Activated CD4-positive, CD25-positive, alpha-beta regulatory T cell treated with anti-CD3 and anti-CD28 coated beads, Interleukin-2, amount 50 U/mL, for 24 hours (primary cell): Measurements from ENCODE around the gene KRT80.

Experiments used
- ATAC-seq, 2 donors: fragments of 150-1000 bp; cut with Tn5 transposase; one replicate each; pipeline ENCODE4 v1.10.0; 2021; ENCODE audit warnings: mild to moderate bottlenecking in 1 of 2, moderate library complexity in 1 of 2

Gene KRT80

DNA sequence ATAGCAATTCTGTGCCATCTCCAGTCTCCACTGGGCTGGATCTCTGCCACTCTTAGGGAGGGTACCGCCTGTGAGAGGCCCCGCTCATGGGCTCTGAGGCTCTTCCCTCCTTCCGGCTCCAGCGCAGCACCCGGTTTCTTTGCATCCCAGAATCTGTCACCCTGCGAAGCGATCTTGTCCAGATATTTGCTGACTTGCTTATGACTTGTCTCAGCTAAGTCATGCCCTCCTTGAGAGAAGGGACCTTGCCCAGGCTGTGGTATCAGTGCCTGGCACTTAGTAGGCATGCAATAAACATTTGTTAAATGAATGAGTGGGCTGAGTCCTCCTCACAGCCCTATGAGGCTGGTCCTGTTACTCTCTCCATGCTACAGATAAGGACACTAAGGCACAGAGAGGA is 13.4 kb downstream of the KRT80 start:
- no peak for ATAC-seq

DNA sequence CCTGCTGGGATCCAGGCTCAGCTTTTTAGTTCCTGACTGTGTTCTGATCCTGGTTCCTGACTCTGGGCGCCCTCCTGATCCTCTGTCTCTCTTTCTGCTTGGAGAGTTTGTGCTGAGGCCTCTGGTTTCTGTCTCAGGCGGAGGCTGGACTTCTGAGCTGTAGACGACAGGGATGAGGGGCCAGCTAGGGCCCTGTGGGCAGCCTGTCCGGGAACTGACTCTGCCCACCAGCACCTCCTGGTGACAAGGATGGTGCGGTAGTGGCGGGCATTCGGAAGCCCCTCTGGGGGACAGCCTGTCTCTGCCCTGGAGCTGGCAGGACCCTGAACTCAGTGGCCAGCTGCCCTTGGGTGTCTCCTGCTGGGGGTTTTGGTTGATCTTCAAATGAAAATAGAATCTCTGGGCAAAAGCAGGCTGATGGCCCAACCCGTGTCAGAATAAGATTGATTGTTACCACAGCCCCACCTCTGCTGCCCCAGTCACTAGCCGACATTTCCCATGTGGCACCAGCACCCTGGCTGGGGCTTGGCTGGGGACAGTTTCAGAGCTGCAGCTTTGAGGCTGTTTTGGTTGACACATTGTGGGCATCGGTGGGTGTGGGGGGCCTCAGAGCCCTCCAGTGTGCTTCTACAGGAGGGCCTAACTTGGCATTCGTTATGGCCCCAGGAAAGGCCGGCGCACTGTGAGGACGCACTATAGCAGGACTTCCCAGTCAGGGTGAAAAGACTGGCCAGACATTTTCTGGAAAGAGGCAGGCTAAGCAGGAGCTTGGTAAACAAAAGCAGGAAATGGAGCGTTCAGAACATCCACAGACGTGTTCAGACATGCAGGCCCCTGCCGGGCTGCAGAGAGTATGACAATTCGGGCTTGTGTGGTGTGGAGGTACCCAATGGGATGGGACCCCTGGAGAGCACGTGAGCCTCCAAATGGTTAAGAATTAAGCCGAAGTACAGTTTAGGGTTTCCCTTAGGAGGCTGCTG is 16.2 kb downstream of the KRT80 start:
- no peak for ATAC-seq

DNA sequence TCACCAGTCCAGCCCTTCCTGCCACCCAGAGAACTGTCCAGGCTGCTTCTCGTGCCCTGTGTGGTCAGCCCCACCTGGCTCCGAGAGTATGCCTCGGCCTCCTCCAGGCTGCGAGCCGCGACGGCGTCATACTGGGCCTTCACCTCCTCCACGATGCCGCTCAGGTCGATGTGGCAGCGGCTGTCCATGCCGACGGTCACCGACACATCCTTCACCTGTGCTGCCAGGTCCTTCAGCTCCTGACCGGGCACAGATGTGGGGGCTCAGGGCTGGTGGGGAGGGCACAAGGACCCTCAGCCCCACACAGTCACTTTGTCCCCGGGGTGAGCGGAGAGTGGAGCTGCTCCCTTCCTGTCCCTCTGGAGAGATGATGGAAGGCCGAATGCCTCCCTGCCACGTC is 18.3 kb downstream of the KRT80 start:
- ATAC-seq, result no peak

DNA sequence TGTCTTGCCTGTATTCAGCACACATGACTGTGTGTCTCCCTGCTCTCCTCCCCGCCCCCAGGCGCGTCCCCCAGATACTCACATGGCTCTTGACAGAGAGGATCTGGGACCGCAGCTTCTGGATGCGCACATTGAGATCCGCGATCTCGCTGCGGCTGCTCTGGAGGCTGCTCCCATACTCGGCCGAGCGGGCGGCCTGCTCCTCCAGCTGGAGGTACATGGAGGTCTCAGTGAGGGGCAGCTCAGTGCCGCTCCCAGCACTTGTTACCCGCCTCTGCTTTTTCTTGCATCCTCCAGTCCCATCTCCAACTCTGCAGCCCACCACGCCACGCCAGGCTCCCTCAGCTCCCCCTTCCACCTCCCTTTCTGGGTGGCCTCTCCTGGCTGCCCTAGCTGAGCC is 18.9 kb downstream of the KRT80 start:
- no peak for ATAC-seq

DNA sequence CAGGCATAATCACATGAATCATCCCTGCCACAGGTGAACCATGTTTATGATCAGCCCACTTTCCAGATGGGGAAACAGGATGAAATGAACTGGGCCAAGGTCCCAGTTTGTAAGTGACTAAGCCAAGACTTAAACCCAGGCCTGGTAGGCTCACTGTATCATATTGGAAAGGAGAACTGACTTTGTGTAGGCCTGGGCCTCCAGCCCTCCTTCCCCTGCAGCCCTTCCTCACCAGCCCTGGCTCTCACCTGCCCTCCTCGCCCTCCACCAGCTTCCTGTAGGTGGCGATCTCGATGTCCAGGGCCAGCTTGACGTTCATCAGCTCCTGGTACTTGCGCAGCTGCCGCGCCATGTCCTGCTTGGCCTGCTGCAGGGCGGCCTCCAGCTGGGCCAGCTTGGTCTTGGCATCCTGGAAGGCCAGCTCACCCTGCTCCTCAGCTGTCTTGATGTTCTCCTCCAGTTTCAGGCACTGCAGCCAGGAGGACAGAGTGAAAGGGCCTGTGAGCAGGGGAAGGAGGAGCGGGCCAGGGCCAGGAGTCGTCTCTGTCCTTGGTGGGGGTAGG is 19.8 kb downstream of the KRT80 start:
- no peak for ATAC-seq

DNA sequence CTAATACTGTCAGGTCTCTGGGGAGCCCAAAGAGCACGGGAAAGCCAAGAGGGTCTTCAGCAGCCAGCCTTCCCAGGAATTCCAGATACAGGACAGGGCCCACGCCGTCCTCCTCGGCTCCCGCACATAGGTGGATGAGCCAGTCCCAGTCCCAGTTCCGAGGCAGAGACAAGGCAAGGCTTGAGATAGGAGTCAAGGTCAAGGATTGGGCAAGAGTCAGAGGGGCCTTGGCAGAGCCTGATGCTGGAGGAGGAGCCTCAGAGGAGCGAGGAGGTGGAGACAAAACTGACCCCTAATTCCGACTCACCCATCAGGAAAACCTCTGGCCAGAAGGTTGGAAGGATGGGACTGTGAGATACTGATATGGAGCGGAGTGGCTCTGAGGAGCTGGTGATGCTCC is 21.0 kb downstream of the KRT80 start:
- ATAC-seq, result no peak

DNA sequence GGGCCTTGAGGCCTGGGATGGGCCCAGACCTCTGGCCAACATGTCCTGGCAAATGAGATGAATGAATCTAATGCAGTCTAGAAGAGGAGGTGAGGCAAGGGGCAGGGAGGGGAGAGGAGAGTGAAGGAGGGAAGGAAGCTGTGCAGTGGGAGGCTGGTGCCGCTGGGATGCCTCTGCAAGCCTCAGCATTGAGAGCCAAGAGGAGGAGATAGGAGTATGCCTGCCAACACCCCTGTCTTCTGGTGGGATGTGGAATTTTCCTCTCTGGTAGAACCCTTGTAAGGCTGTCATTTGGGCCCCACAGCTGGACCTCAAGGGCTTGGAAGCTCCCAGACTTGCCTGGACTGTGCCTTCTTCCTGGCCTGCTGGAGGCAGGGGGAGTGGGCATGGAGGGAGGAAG is 21.9 kb downstream of the KRT80 start:
- no peak for ATAC-seq

DNA sequence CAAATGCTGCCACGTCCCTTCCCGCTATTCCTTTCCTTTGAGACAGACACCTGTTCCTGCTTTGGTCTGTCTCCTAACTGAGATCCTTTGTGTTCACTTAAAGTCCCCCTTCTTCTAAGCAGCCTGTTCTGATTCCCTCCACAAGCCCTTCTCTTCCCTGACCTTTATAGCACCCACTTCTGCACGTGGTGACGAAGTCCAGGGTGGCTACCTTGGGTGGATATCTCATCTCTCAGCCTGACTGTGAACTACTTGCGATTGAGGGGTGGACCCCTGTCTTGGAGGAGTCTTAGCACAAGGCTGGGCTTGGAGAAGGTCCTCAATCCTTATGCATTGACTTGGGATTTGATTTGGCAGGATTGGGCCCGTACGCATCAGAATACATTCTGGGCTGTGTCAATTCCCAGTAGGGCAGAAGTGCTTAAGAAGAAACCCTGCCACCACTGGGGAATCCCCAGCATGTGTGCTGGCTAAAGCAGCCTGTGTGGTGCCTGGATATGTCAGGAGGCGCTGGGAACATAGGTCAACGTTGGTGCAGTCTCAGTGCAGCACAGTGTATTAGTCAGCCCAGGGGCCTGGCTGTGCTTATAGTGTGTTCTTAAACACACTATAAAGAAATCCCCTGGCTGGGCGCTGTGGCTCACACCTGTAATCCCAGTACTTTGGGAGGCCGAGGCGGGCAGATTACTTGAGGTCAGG is 23.6 kb downstream of the KRT80 start:
- ATAC-seq, result no peak

DNA sequence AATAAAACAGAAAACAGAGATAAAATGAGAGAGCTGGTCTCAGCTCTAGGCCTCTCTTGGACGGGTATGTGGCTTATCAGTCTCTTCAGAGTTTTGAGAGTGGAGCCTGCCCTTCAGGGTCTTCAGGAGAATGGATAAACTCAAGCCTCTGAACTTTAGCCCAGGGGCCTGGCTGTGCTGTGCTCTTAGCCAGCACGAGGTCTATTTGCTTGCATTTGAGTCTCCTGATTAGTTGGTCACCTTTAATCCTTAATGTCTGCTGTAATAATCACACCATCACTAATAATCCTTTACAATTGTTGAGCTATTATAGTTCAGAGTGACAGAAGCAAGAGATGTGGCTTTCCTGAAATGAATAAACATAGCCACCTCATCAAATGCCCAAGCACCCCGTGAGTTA is 24.3 kb downstream of the KRT80 start:
- ATAC-seq, result no peak

DNA sequence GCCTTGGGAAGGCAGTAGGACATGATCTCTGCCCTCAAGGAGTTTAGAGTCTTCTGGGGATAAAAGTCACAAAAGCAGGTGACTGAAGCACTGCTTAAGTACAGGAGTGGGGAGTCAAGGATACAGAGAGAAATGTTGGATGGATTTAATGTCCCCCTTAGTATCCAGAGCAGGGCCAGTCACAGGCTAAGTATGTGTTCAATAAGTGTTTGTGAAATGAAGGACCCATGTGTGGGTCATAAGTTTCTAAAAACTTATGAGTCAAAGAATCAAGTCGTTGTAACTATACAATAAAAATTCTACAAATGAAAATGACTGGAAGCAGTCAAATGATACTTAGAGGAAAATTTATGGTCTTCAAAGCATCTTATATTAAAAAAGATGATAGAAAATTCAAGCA is 25.1 kb downstream of the KRT80 start:
- no peak for ATAC-seq

DNA sequence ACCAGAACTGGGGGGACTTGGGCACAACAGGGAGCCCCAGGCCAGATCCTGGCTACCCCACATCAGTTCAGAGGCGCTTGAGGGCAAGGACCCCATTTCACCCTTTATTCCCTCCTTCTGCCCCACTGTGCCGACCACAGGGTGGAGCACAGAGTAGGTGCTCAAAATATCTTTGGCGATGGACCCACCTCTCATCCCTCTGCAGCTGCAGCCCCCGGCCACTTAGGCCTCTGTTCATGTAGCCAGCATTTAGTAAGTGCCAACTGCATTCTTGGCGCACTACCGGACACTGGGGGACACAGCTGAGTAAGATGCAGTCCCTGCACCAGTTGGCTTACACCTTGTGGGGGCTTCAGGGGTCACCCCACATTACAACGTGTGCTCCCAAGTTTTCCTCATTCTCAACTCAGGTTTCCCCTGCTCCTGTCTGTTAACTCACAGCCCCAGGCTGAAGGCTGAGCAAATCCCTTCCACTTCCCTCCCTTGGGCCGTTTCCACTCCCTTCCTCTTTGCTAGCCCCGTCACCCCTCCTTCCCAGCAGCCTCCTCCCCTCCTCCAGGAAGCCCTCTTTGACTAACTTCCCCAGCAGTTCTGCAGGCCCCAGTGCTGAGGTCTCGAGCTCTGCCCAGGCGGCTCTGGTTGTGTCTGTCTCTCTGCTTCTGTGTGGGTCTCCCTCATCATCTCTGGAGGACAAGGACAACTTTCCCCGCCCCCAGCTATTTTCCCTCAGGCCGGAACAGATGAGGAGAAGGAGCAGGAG is 26.5 kb downstream of the KRT80 start:
- no peak for ATAC-seq

DNA sequence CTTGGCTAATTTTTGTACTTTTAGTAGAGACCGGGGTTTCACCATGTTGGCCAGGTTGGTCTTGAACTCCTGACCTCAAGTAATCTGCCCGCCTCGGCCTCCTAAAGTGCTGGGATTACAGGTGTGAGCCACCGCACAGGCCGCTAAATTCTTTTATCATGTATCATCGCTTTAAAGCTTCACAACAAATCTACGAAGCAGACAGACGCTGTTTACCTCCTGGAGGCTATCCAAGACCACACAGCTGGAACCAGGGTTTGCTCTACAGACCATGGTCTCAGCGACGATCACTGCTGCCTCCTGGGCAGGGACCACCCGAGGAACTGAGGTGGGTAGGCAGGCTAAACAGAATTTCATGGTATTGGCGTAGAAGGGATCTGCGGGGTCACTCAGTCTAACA is 27.2 kb downstream of the KRT80 start:
- ATAC-seq, result no peak

DNA sequence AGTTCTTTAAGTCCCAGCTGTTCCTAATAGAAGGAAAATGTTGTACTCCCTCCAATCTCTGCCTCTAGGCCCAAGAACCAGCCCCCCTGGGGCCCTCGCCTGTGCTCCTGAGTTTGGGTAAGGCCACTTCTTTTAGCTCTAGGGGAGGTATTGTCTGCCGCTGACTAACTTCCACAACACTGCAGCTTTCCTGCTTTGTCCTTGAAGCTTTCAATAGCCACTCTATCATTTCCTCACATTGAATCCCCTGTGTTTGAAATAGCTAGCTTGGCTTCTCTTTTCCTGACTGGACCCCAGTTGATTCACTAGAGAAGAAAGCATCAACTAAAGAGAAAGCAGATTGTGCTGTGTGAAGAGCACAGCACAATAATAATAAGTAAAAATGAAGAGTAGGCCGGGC is 28.8 kb downstream of the KRT80 start:
- ATAC-seq, result no peak

DNA sequence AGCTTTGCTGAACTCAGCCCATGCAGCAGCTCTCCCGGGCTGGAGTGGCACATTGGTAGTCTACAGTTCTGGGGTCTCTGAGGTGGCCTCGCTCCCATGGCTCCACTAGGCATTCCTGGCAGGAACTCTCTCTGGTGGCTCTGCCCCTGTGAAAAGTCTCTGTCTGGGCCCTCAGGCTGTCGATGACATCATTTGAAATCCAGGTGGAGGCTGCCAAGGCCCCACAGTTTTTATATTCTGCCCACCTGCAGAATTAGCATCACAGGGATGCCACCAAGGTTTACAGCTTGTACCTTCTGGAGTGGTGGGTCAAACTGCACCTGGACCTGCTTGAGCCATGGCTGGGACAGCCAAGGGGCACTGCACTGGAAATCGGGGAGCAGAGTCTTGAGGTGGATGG is 31.6 kb downstream of the KRT80 start:
- no peak for ATAC-seq

DNA sequence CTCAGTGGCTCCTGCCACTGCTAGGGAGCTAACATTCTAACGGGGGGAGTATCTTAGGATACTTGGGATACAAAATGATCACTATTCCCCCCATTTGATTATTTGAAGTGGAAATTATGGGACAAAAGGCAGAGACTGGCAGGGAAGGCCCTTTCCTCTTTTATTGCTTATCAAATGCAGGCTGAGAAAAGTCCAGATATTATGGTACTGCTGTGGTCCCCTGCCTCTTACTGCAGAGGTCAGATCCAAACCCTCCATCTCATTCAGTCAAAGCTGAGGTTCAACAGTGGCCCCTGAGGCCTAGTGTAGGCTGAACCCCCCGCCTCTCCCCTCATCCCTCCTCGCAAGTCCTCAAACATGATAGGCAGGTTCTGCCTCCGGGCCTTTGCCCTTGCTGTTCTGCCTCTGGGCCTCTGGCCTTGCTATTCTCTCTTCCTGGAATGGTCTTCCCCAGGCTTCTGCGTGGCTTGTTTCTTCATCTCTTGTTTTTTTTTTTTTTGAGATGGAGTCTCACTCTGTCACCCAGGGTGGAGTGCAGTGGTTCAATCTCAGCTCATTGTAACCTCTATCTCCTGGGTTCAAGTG is 34.2 kb downstream of the KRT80 start:
- no peak for ATAC-seq

DNA sequence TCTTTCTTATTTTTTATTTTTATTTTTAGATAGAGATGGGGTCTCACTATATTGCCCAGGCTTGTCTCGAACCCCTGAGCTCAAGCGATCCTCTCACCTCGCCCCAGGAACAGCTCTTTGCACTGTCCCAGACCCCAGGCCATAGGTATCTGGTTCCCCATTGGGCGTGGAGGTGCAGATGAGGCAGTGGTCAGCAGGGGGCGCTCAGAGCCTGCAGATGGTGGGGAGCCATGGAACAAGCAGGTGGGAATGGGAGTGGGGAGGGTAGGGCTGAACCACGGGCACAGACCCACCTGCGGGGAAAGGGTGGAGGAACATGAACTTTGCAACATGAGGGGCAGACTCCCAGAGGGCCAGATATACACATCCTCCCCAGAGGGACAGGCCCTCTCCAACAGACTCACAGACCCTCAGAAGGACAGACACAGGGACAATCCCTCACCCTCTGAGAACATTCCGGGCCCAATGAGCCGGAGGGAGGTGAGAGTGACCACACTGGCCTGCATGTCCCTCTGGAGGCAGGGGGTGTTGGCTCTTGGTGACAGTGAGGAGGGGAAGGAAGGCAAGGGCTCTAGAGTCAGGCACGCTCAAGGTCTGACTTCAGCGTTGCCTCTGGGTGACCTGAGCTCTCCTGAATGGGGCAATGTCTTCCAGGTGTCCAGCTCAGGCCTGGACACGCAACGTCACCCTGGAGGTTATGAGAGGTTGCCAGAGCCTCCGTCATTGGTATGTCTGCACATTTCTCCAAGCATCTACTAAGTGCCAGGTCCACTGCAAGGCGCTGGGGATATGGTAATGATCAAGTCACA is 34.9 kb downstream of the KRT80 start:
- ATAC-seq, result peak in 1 of 2 donors; percentile 60

DNA sequence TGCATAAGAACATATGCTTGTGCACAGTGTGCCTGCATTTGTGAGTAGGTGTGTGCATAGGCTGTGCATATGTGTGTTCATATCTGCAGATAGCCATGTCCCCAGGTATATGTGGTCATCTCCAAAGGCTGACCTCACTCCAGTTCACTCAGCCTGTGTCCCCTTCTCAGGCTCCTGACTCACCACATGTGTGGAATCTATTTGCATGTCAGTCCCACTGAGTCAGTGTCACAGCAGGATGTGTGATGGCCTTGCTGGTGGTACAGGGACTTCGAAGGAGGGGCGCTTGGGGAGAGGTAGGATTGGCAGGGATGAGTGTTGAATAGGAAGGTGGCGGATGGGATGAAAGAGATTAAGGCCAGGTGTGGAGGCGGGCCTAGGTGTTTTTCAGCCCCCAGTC is 35.5 kb downstream of the KRT80 start:
- ATAC-seq, result no peak

DNA sequence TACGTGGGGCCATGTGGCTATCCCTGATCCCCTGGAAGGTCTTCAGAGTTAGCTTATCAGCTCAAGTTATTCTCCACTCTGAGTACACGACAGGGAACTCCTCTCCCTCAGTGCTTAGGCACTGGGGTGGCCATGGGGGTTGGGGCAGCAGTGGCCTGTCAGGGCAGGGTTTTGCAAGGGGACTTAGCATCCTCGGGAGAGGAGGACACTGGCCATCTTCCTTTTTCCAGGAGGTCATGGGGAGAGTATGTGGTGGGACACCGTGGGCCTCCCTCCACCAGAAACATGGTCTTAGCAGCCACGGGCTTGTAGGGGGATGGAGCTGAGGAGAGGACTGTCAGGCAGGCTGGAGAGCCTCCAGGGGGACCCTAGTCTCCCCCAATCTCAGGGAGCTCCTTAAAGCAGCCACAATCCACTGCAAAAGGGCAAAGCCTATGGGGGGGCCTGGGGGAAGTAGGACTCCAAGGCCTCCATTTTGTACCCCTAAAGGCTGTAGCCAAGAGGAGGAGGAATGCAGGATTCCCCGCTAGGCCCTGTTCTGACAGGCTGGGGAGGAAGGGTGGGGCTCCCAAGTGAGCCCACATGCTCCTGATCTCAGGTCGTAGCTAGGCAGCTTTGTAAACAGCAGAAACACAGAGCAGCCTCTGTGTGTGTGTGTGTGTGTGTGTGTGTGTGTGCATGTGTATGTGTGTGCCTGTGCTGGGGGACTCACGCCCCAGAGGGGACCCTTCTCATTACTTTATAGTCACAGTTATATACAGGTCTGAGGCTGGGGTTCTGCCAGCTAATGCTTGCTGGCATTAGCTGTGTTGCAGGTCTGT is 36.6 kb downstream of the KRT80 start:
- ATAC-seq, result no peak

DNA sequence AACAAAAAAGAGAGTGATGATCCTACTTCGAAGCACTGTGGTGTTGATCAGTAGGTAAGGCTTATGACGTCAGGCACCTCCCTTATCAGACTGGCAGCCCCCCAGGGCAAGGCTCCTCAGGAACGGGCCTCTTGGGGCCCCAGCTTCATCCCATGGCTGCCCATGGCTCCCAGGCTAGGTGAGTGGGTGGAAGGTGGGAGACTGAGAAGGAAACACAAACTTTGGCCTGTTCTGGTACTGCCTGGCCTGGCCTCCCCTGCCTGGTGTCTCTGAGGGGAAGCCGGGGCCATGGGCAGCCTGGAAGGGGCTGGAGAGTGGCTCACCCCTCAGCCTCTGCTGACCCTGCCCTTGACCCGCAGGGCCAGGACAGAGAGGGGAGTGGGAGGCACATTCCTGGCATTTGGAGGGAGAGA is 38.9 kb downstream of the KRT80 start:
- ATAC-seq, result no peak

DNA sequence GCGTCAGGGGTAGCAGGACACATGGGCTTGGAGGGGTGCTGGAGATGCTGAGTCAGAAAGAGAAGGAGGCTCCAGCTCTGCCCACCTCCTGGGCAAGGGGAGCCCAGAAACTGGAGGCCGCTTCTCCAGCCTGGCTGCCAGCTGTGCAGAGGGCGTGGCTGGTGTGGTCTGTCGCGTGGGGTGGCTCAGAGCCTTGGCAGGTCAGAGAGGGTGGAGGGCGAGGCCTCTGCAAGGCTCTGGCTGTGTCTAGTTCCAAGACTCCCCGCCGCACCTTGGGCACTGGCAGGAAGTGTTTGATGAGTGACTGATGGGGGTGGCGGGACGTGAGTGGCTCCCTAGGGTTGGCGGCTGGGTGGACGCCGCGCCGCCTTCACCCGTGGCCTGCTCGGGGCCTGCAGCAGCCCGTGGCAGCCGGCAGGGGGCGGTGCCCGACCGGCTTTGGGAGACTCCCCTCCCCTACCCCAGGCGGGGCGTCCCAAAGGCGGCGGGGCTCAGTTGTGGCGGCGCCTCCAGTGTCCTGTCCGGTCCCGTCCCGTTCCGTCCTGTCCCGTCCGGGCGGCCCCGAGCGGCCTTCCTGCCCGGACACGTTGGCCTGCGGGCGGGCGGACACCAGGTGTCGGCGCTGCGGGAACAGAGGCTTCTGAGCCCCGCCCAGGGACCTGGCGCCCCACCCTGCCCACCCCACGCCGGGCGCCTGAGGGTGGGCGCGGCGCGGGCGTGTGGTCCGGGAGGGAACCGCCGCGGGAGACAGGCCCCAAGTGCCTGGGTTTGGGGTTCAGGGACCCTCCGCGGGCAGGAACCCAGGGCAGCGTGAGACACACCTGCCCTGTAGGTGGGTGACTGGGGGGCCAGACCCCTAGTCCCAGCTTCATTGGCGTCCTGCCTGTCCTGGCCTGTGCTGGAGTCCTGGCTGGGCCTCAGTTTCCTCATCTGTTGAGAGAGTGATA is 39.7 kb downstream of the KRT80 start:
- ATAC-seq, result peak; percentile 72
